GM23248 (cell line): Measurements from ENCODE around the gene TAS2R10.

ENCODE experiments used
- EZH2 ChIP-seq: fragments of 200-600 bp; sonication (generic); IDR thresholded peaks from 2 replicates; pipeline ENCODE4 v1.6.1; 2018; ENCODE audit warnings: antibody characterized with exemption, mild to moderate bottlenecking; ENCODE audit not compliant: insufficient read depth, poor library complexity, severe bottlenecking
- EZH2phosphoT487 ChIP-seq: fragments of 200-600 bp; sonication (generic); IDR thresholded peaks from 2 replicates; pipeline ENCODE4 v1.6.1; 2018; ENCODE audit warnings: antibody characterized with exemption, moderate library complexity, mild to moderate bottlenecking, low read depth; ENCODE audit not compliant: insufficient read depth

GRCh38 chr12:10847744-10848143 lies 21.6 kb upstream of the TAS2R10 start:
- TF ChIP-seq EZH2 (no peak), EZH2phosphoT487 (no peak)
